ENCODE data around the gene TWIST2.

TWIST2 gene

DNA sequence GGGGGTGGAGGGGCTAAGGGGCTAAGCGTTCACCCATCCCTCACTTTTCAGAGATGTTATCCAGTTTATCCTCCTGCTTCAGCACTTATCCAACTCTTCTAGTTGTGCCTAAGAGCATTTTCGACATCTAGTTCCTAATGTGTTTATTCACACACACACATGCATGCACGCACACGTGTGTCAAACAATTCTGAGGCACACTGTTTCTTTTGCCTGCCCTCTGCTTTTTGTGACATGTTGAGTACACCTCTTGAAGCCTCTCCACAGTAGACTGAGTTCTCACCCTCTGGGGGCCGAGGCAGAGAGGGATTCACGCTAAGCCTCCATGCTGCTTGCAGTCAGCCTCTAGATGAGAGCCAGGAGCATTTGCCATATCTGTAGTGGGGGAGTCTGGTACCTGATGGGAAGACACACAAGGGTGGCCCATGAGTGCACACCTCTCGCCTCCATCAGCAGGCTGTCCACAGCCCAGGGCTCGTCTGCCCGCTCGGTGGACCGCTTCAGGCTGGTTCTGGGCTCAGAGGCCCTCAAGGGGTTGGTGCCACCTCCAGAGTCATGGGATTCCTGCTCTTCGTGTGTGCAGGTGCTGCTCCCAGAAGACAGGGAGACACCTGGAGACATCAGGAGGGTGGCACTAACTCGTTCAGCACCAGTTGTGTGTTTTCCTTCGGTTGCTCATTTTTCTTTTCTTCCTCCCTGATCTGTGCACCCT is 11.9 kb downstream of the TWIST2 start:
- DNase-seq = no peak

DNA sequence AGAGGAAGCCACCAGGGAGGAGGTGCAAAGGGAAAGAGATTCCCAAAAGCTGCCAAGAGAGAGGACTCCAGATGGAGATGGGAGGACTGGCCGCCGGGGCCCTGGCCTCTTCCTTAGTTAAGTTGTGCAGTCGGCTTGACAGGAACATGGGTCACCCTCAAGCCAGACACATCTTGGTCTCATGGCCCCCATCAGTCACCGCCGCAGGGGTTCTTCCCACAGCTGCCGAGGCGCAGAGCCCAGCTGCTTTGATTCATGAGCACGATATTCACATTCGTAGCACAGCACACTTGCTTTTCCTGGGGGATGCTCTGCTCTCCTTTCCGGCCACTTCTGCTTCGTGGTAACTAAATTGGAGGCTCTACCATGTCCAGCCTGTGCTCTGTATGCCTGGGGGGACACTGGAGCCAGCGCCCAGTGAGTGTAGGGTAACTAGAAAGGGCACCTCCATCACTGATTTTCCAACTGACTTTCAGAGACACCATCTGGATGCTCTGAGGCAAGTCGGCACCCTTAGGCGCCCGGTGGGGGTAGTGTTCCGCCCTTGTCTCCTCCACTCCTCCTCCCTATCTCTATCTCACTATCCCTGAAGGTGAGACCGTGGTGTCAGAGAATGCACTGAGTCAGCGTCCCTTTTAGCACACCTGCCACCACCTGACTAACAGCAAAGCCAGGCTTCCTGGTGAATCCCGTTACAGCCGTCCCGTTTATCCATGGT is 13.3 kb downstream of the TWIST2 start:
- no peak for DNase-seq

DNA sequence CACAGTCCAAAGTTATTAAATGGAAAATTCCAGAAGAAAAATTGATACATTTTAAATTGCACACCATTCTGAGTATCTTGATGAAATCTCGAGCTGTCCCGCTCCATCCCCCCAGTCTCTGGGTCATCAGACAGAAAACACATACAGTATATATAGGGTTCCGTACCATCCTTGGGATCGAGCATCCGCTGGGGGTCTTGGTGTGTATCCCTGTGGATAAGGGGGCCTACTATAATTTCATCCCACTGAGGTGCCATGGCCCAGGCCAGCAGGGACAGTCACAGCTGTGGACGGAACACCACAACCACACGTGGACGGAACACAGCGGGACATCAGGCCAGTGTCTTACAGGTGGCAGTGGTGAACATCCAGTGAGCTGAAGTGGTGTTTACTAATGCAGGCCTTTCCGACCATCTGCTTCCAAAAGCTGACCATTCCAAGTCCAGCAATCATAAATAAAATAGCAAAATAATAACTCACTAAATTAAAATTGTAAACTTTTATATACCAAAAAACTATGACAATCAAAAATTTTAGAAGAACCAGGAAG is 14.0 kb downstream of the TWIST2 start:
- DNase-seq = no peak

- no peak for DNase-seq
Observed at GRCh38 chr2:238862701-238863100, 14.8 kb downstream of the TWIST2 start.

DNA sequence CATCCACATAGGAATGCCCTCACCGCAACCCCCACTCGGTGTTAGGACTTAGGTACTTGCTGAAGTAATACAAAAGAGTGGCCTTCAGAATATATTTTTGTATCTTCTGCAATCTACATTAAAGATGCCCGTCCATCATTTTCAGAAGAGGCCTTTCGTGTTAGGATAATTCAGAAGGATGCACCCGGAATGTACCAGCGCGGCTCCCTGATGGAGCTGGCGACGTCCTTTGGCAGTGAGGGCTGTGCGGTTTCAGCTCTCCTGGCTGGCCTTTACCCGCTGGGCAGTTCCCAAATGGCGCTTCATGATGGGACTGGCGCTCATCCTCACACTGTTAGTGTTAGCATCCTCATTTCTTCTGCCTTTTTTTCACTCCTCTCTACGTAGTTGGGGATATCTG is 15.3 kb downstream of the TWIST2 start:
- no peak for DNase-seq

DNA sequence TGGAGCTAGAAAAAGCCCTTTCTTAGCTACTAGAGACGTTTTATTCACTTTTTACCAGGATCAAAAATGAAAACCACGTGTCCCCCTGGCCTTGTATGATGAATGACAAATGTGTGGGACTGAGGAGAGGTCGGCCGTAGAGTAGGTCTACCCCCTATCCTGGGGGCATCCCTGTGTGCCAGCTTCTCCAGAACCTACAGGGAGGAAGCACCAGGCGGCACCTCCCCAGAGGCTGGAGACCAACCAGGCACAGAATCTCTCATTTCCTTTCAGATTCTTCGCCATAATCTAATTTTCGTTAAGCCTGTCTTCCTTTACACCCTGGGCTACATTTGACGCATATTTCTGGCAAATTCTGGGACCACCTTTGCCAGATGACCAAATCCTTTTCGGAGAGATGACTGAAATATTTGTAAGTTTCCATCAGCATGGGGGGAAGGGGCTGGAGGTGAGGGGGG is 15.9 kb downstream of the TWIST2 start:
- no peak for DNase-seq

GRCh38 chr2:238864207-238865014 is 16.5 kb downstream of the TWIST2 start:
- DNase-seq = peak; percentile 98

DNA sequence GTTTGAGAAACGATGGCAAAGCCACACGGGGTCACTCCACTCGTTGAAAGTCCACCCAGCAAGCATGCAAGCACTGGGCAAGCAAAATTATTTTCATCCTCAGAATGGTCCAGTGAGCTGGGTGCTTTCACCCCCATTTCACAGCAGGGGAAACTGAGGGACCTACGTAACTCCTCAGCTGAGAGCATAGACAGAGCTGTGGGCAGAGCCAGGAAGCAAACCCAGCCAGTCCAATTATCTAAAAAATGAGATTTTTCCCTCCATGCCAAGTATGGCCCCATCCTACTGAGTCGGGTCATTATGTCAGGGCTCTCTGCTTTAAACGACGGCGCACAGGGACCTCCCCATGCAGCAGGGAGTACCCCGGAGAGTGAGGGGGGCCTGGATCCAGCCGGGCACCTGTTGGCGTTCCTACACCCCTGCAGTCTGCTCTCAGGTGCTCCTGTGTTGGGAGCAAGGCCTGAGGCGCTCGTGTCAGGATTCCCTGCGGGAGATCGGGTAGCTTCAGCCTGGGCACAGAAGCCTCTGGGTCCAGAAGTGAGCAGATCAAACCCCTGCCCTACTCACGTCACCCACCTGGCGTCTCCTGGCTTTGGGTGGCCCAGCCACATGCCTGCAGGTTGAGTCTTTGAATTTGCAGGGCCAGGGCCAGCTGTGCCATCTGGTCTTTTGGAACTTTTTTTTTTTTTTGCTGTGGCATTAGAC is 17.3 kb downstream of the TWIST2 start:
- DNase-seq = no peak

- DNase-seq = no peak
Observed at GRCh38 chr2:238865744-238866355, 18.0 kb downstream of the TWIST2 start.

GRCh38 chr2:238866656-238867277 is 18.9 kb downstream of the TWIST2 start:
- no peak for DNase-seq

- no peak for DNase-seq
Observed at GRCh38 chr2:238868067-238868524, 20.2 kb downstream of the TWIST2 start.

GRCh38 chr2:238868616-238869292 is 20.9 kb downstream of the TWIST2 start:
- DNase-seq = no peak

DNA sequence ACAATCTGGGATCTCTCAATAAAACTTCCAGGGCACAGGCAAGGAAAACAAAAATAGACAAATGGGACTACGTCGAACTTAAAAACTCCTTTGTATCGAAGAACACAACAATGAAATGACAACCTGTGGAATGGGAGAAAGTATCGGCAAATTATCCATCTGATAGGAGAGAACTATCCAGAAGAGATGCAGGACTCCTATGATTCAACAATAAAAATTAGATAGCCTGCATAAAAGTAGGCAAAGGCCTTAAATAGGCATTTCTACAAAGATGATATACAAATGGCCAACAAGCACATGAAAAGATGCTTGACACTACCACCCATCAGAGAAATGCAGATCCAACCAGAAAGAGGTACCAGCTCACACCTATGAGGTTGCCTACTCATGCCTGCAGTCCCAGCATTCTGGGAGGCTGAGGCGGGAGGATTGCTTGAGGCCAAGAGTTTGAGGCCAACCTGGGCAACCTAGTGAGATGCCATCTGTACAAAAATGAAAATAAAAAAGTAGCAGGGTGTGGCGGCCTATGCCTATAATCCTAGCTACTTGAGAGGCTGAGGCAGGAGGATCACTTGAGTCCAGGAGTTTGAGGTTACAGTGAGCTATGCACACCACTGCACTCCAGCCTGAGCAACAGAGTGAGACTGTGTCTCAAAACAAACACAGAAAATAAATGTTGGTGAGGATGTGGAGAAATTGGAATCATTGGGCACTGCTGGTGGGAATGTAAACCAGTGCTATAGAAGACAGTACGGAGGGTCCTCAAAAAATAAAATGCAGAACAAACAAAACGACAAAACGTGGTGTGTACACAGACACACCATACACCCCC is 21.6 kb downstream of the TWIST2 start:
- no peak for DNase-seq

DNA sequence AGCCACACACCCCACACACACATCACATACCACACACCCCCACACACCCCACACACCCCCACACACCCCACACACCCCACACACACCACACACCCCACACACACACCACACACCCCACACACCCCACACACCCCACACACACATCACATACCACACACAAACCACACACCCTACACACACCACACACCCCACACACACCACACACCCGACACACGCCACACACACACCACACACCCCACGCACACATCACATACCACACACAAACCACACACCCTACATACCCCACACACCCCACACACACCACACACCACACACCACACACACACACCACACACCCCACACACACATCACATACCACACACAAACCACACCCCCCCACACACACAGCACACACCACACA is 22.4 kb downstream of the TWIST2 start:
- DNase-seq = no peak

DNA sequence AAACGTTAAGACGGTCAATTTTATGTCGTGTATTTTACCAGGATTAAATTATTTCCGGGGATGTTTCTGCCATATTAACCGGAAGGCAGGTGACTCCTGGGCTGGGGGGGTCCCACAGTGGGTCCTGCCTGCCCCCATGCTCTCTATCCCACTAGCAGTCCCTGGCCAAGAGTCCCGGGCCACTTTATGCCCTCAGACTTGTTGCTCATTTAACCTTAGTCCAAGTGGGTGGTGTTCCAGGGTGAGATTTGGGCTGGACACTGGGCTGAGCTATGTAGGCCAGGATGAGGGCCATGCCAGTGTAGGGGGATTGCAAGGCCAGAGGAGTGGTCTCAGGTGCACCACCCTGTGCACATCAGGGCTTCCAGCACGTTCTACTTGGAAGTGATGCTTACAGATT is 24.1 kb downstream of the TWIST2 start:
- no peak for DNase-seq

DNA sequence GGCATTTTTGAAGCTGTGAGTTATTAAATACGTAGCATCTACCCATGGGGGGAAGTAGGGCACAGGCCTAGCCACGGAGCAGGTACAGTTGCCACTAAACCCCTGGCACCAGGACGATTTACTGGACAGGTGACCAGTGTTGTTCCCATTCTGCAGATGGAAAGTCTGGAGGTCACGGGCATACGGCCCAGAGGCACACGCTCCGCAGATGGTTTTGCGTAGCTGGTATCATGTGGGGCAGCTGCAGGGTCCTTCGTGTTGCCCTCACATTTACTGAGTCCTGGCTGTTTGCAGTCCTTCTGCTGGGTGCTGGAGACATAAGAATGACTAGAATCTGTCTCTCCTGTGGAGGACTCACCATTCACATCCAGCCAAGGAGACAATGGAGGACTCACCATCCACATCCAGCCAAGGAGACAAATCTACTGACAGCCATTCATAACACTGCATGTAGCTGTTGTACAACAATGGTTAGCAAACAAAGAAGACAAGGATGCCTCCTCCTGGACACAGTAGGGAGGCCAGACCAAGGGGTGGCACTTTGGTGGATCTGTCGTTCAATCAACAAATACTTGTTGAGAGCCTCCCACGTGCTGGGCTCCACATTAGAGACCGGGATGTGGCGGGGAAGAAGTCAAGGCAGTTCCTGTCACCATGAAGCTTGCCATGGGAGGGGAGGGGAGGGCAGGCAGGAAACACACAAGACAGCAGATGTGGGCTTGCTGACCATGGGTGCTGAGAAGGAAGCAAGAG is 24.9 kb downstream of the TWIST2 start:
- no peak for DNase-seq

DNA sequence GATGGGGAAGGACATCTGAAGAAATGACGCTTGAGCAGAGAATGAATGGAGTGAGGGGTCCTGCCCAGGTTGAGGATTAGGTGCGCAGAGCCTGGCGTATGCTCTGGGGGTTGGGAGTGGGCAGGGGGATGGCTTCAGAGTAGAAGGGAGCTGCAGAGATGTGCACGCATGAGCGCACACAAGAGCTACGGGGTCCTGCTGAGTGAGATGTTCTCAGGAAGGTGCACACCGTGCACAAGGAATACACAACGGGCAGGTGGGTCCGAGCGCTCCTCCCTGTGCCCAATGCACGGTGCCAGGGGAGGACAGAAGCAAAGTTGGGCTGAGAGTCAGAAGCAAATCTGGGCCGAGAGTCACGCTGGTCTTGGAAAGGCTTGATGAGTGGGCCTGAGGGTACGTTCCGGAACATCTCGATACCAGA is 25.5 kb downstream of the TWIST2 start:
- DNase-seq = no peak

GRCh38 chr2:238873841-238874240 is 26.0 kb downstream of the TWIST2 start:
- no peak for DNase-seq

- no peak for DNase-seq
Observed at GRCh38 chr2:238874330-238875050, 26.6 kb downstream of the TWIST2 start.
